H1 (cell line): ENCODE results near the gene IL24. TPM values are rescaled to one million over a fixed set of nuclear protein-coding genes. Genes with fewer than 3 reads are reported as not detected.

Experiments used
- CTCF ChIA-PET: fragments of 300-600 bp; sonication (Branson Sonifier 250); formaldehyde crosslinking; loops from one replicate; lab custom pipeline; 2021; ENCODE audit not compliant: partially characterized antibody; lab: Charles Lee
- POLR2A ChIA-PET: fragments of 300-600 bp; sonication (Branson Sonifier 250); formaldehyde crosslinking; loops from one replicate; lab custom pipeline; 2021; ENCODE audit warnings: inconsistent platforms; ENCODE audit not compliant: partially characterized antibody; lab: Charles Lee
- DNase-seq, 2 experiments: peaks; one replicate each; pipeline versions ENCODE4 v3.0.0 to v3.0.0-alpha.2; 2010 to 2022; ENCODE audit warnings: low spot score in 2 of 2, low read depth in 1 of 2, mixed read lengths in 1 of 2
- FAIRE-seq: peaks from 2 replicates; lab custom pipeline; 2011; peaks lifted over from hg19 to GRCh38; lab: Jason Lieb, UNC
- H2AFZ ChIP-seq: 2 replicates; pipeline ENCODE4 v1.8.1; 2012; ENCODE audit warnings: low read length, inconsistent platforms
- H2AK5ac ChIP-seq: 2 replicates; pipeline ENCODE4 v1.6.1; 2013; ENCODE audit warnings: low read depth, low read length
- H2BK120ac ChIP-seq: replicated peaks from 2 replicates; pipeline ENCODE3; 2013; ENCODE audit warnings: low read depth, low read length, inconsistent platforms
- H2BK12ac ChIP-seq: 2 replicates; pipeline ENCODE4 v1.6.1; 2013; ENCODE audit warnings: low read depth, low read length
- H2BK15ac ChIP-seq: 2 replicates; pipeline ENCODE4 v1.6.1; 2013; ENCODE audit warnings: low read length
- H2BK20ac ChIP-seq: 2 replicates; pipeline ENCODE4 v1.6.1; 2013; ENCODE audit warnings: low read length
- H2BK5ac ChIP-seq: 2 replicates; pipeline ENCODE4 v1.6.1; 2013; ENCODE audit warnings: low read depth, low read length
- H3K14ac ChIP-seq: 2 replicates; pipeline ENCODE4 v1.6.1; 2013; ENCODE audit warnings: inconsistent platforms; ENCODE audit not compliant: insufficient read length
- H3K18ac ChIP-seq: 2 replicates; pipeline ENCODE4 v1.6.1; 2013; ENCODE audit warnings: low read length; ENCODE audit errors: extremely low read depth
- H3K23ac ChIP-seq: 2 replicates; pipeline ENCODE4 v1.6.1; 2013; ENCODE audit warnings: inconsistent platforms; ENCODE audit not compliant: insufficient read length
- H3K23me2 ChIP-seq: 2 replicates; pipeline ENCODE4 v1.6.1; 2013; ENCODE audit warnings: low read depth, low read length
- H3K27ac ChIP-seq: 2 replicates; pipeline ENCODE4 v1.6.1; 2011; ENCODE audit warnings: low read depth, low read length, inconsistent platforms
- H3K27me3 ChIP-seq, 4 experiments: replicated peaks in 1 of 4; 1 replicate in 1 of 4; 2 replicates in 3 of 4; pipeline versions ENCODE4 v1.6.1 to v1.8.1; 2011 to 2013; ENCODE audit warnings: low read length in 3 of 4, mild to moderate bottlenecking in 3 of 4, inconsistent platforms in 2 of 4, mixed read lengths in 2 of 4, moderate library complexity in 1 of 4; ENCODE audit not compliant: control insufficient read depth in 3 of 4, insufficient read depth in 3 of 4; ENCODE audit errors: extremely low read depth in 1 of 4
- H3K36me3 ChIP-seq, 4 experiments: 2 replicates each; pipeline versions ENCODE4 v1.6.1 to v1.8.1; 2011 to 2013; ENCODE audit warnings: mild to moderate bottlenecking in 4 of 4, low read length in 3 of 4, moderate library complexity in 2 of 4, control low read depth in 1 of 4, inconsistent platforms in 1 of 4; ENCODE audit not compliant: insufficient read depth in 4 of 4, control insufficient read depth in 2 of 4
- H3K4ac ChIP-seq: replicated peaks from 2 replicates; pipeline ENCODE3; 2013; ENCODE audit warnings: low read length, low read depth, mixed read lengths, inconsistent platforms; ENCODE audit not compliant: insufficient read length
- H3K4me1 ChIP-seq, 4 experiments: replicated peaks in 1 of 4; 1 replicate in 1 of 4; 2 replicates in 3 of 4; pipeline versions ENCODE4 v1.6.1 to v1.8.1; 2011 to 2013; ENCODE audit warnings: low read length in 3 of 4, inconsistent platforms in 2 of 4, mixed read lengths in 1 of 4; ENCODE audit not compliant: insufficient read depth in 4 of 4, control insufficient read depth in 3 of 4
- H3K4me2 ChIP-seq, 2 experiments: 2 replicates each; pipeline versions ENCODE4 v1.6.1 to v1.8.1; 2011 to 2013; ENCODE audit warnings: low read depth in 2 of 2, low read length in 2 of 2, control low read depth in 1 of 2, inconsistent platforms in 1 of 2, mild to moderate bottlenecking in 1 of 2; ENCODE audit not compliant: insufficient read depth in 1 of 2
- H3K4me3 ChIP-seq, 4 experiments: fragments of 200-600, 300-600 bp in 1 of 4; sonication (generic), shearing (Covaris generic), sonication (Bioruptor Twin) in 1 of 4; 2 replicates each; pipeline versions ENCODE4 v1.5.1 to v1.8.1; 2011 to 2016; ENCODE audit warnings: low read length in 4 of 4, low read depth in 3 of 4, control low read depth in 2 of 4, inconsistent platforms in 2 of 4, mild to moderate bottlenecking in 2 of 4, mixed read lengths in 1 of 4, moderate library complexity in 1 of 4; ENCODE audit not compliant: insufficient read depth in 2 of 4; ENCODE audit errors: extremely low read depth in 1 of 4
- H3K56ac ChIP-seq: replicated peaks from 2 replicates; pipeline ENCODE3; 2013; ENCODE audit warnings: low read depth, mild to moderate bottlenecking, mixed read lengths, low read length, inconsistent platforms; ENCODE audit not compliant: insufficient read length
- H3K79me1 ChIP-seq: 2 replicates; pipeline ENCODE4 v1.6.1; 2013; ENCODE audit warnings: low read depth, low read length, control low read depth
- H3K79me2 ChIP-seq, 2 experiments: 2 replicates each; pipeline versions ENCODE4 v1.6.1 to v1.8.1; 2012 to 2013; ENCODE audit warnings: low read length in 2 of 2, mild to moderate bottlenecking in 2 of 2, inconsistent platforms in 1 of 2; ENCODE audit not compliant: insufficient read depth in 2 of 2, control insufficient read depth in 1 of 2
- H3K9ac ChIP-seq, 4 experiments: replicated peaks in 1 of 4; 1 replicate in 1 of 4; 2 replicates in 3 of 4; pipeline versions ENCODE4 v1.6.1 to v1.8.1; 2011 to 2013; ENCODE audit warnings: low read depth in 3 of 4, low read length in 3 of 4, control low read depth in 2 of 4, mild to moderate bottlenecking in 2 of 4, moderate library complexity in 2 of 4, inconsistent platforms in 1 of 4; ENCODE audit errors: extremely low read depth in 1 of 4
- H3K9me3 ChIP-seq, 2 experiments: 2 replicates each; pipeline versions ENCODE4 v1.6.1 to v1.8.1; 2012 to 2013; ENCODE audit warnings: mild to moderate bottlenecking in 2 of 2, moderate library complexity in 2 of 2, control low read depth in 1 of 2, inconsistent platforms in 1 of 2, low read depth in 1 of 2, low read length in 1 of 2, mixed read lengths in 1 of 2; ENCODE audit not compliant: insufficient read depth in 2 of 2
- H4K20me1 ChIP-seq, 2 experiments: replicated peaks in 1 of 2; 2 replicates each; pipeline versions ENCODE3 to v1.8.1; 2011 to 2013; ENCODE audit warnings: inconsistent platforms in 2 of 2, low read length in 2 of 2, mild to moderate bottlenecking in 1 of 2; ENCODE audit not compliant: insufficient read depth in 2 of 2, control insufficient read depth in 1 of 2
- H4K5ac ChIP-seq: 2 replicates; pipeline ENCODE4 v1.6.1; 2013; ENCODE audit warnings: low read length, low read depth, mixed read lengths, inconsistent platforms; ENCODE audit not compliant: insufficient read length
- H4K8ac ChIP-seq: 2 replicates; pipeline ENCODE4 v1.8.0; 2013; ENCODE audit warnings: mild to moderate bottlenecking, moderate library complexity, low read length, inconsistent platforms; ENCODE audit not compliant: insufficient read depth; ENCODE audit errors: extremely low read depth
- H4K91ac ChIP-seq: replicated peaks from 2 replicates; pipeline ENCODE3; 2013; ENCODE audit warnings: low read length, mixed read lengths, inconsistent platforms; ENCODE audit not compliant: insufficient read length
- ATF3 ChIP-seq: IDR thresholded peaks from 2 replicates; pipeline ENCODE4 v1.6.1; 2011; ENCODE audit warnings: low read depth, mild to moderate bottlenecking, low read length; ENCODE audit not compliant: insufficient read depth
- CBX8 ChIP-seq: fragments of 300-800, 300-1000 bp; sonication (generic); IDR thresholded peaks from 2 replicates; pipeline ENCODE4 v1.7.1; 2016; ENCODE audit warnings: low read depth, low read length, borderline replicate concordance
- FOSL1 ChIP-seq: IDR thresholded peaks from 2 replicates; pipeline ENCODE4 v1.6.1; 2011; ENCODE audit warnings: mild to moderate bottlenecking, low read depth, low read length, moderate library complexity; ENCODE audit not compliant: insufficient read depth
- KDM1A ChIP-seq: fragments of 200-600, 300-600 bp; sonication (generic); IDR thresholded peaks from 2 replicates; pipeline ENCODE4 v1.7.1; 2016; ENCODE audit warnings: mild to moderate bottlenecking, low read length, borderline replicate concordance
- KDM4A ChIP-seq: IDR thresholded peaks from one replicate; pipeline ENCODE4 v1.7.1; 2012; ENCODE audit warnings: low read depth, mild to moderate bottlenecking, moderate library complexity, low read length, inconsistent platforms; ENCODE audit not compliant: severe bottlenecking
- KDM5A ChIP-seq: fragments of 200-600 bp; IDR thresholded peaks from 2 replicates; pipeline ENCODE4 v1.7.1; 2012; ENCODE audit warnings: mild to moderate bottlenecking, low read length, inconsistent platforms, mixed read lengths
- ZNF274 ChIP-seq: IDR thresholded peaks from 2 replicates; pipeline ENCODE4 v1.7.0; 2012; ENCODE audit warnings: low read length, borderline replicate concordance; ENCODE audit errors: extremely low read depth
- WGBS, 2 experiments: shearing (Covaris generic) in 1 of 2; methylation state at CpG; one replicate each; pipeline versions ENCODE4 v1.1.6 to v1.1.7; 2013 to 2015; ENCODE audit warnings: low lambda C conversion rate in 2 of 2, mixed read lengths in 2 of 2, inconsistent platforms in 1 of 2, low coverage in 1 of 2, missing lambda C conversion rate in 1 of 2; ENCODE audit not compliant: insufficient replicate concordance in 2 of 2, insufficient coverage in 1 of 2, insufficient read length in 1 of 2; ENCODE audit errors: extremely low coverage in 1 of 2, missing lambda C conversion rate in 1 of 2; 5-methylcytosine and 5-hydroxymethylcytosine counted together
- polyA plus RNA-seq, 7 experiments: library from polyadenylated mRNA; depleted of rRNA in 3 of 7; stranded (reverse) in 5 of 7; unstranded in 2 of 7; fragments of >200 nt in 5 of 7; fragments of 200-250 nt in 2 of 7; gene quantifications; 1 replicate in 5 of 7; 2 replicates in 1 of 7; 4 replicates in 1 of 7; pipeline versions ENCODE4 v1.2.1 to v1.2.3, GENCODE V29; 2011 to 2013; ENCODE audit warnings: missing spikeins in 2 of 7, mixed read lengths in 2 of 7
- total RNA-seq: library from RNA; stranded (reverse); fragmentation: NEBNext Ultra II Directional; extraction: Animal tissue kit (Norgen Biotek cat#: 25700); gene quantifications from 2 replicates; pipeline ENCODE4 v1.2.1, GENCODE V29; 2021

Gene IL24
- total and polyA plus RNA-seq, 2 of the 8 experiments (the other 6 are each of a cell fraction or from before 2014, with no cell fraction given) = not detected

DNA sequence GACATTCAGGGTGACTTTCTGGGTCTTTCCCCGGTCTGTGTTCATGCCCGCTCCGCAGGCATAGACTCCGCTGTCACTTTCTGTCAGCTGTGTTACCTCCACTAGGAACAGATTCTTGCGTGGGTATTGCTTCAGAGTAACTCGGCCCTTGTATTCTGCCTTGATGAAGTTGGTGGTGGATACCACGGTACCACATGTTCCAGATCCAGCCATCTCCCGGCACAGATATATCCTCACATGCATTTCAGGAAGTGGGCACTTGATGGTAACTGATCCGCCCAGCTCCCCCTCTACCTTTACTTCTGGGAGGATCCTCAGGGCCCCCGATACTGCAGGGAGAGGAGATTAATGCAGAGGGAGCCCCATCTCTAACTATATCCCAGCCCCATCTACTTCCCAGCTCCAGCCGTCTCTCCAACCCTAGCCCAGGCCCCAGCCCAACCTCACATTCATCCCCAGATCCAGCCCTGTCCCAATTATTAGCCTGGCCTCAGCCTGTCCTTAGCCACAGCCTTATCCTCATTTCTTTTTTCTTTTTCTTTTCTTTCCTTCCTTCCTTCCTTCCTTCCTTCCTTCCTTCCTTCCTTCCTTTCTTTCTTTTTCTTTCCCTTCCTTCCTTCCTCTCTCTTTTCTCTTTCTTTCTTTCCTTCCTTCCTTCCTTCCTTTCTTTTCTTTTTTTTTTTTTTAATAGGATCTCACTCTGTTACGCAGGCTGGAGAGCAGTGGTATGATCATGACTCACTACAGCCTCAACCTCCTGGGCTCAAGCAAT is 16.7 kb downstream of the IL24 start:
- H2BK120ac ChIP-seq = no peak overlapping the region
- no peak for FAIRE-seq
- CTCF ChIA-PET = interaction anchor here (0.6 to 12.9 kb wide), 19 partner anchors 16 to 280 kb away, joined by 3 to 180 read pairs (median 9); partner anchors contain the start of gene IL20
- TF ChIP-seq KDM4A = no peak
- TF ChIP-seq KDM1A = no peak
- no peak for TF ChIP-seq FOSL1
- TF ChIP-seq CBX8 = no peak
- TF ChIP-seq ZNF274 = no peak
- TF ChIP-seq ATF3 = no peak
- TF ChIP-seq KDM5A = no peak
- TF ChIP-seq, all 59 proteins: peak for 0
- H3K23ac ChIP-seq = no peak overlapping the region
- no peaks in the 10 kb centered on the region for H3K79me2 ChIP-seq
- H2BK12ac ChIP-seq = no peak overlapping the region
- no peak overlapping the region for H3K4me2 ChIP-seq
- H3K9ac ChIP-seq = no peak overlapping the region
- H4K91ac ChIP-seq = no peak overlapping the region
- H3K56ac ChIP-seq = no peak overlapping the region
- DNase-seq = no peak
- H2AFZ ChIP-seq = no peak overlapping the region
- peaks cover 0 to 4% (median under 1%) of the 10 kb centered on the region in 4 experiments; a peak in 2 of 7 replicates for H3K4me1 ChIP-seq
- H2BK20ac ChIP-seq = no peak overlapping the region
- no peak overlapping the region for H3K27ac ChIP-seq
- no peak overlapping the region for H4K8ac ChIP-seq
- no peaks in the 10 kb centered on the region for H4K20me1 ChIP-seq
- peaks cover 3 to 16% (median 13%) of the 10 kb centered on the region in 4 experiments for H3K27me3 ChIP-seq
- no peak overlapping the region for H4K5ac ChIP-seq
- no peak overlapping the region for H3K14ac ChIP-seq
- no peak overlapping the region for H2BK15ac ChIP-seq
- no peak overlapping the region for H3K4ac ChIP-seq
- H3K23me2 ChIP-seq = peaks cover 7% of the 10 kb centered on the region; the same call in 1 of the 2 replicates
- no peaks in the 10 kb centered on the region for H3K79me1 ChIP-seq
- H3K9me3 ChIP-seq = no peaks in the 10 kb centered on the region
- H2AK5ac ChIP-seq = no peak overlapping the region
- H2BK5ac ChIP-seq = no peak overlapping the region
- 89% methylated on average over 12 of the region's 12 CpGs; no CpG with 5 or more reads in 1 of the 2 experiments for WGBS, 2 experiments
- H3K4me3 ChIP-seq = no peak overlapping the region
- H3K36me3 ChIP-seq = no peaks in the 10 kb centered on the region
- POLR2A ChIA-PET = interaction anchor here (1.2 kb wide), 1 partner anchor 11 kb away, joined by 3 read pairs; no protein-coding TSS in a partner anchor
- no peak overlapping the region for H3K18ac ChIP-seq
